GM12878 (cell line): ENCODE data around the gene DCC. TPM values are rescaled to one million over a fixed set of nuclear protein-coding genes. Genes with fewer than 3 reads are reported as not detected.

ENCODE experiments used
- ATAC-seq: fragments of 200-7000 bp; cut with Tn5 transposase; 3 replicates; pipeline ENCODE4 v1.9.1; 2020; ENCODE audit warnings: mild to moderate bottlenecking, moderate library complexity
- BruUV-seq: library from RNA; stranded (reverse); fragments of 400-500 nt; replicated peaks from 2 replicates; lab custom pipeline; 2021; lab: Mats Ljungman, UMichigan
- CTCF ChIA-PET: fragments of 300-600 bp; sonication (Branson Sonifier 250); formaldehyde crosslinking; extraction: SDS; loops from one replicate; lab custom pipeline; 2021; ENCODE audit warnings: inconsistent platforms; lab: Yijun Ruan, JAX
- POLR2A ChIA-PET: fragments of 350-600 bp; formaldehyde crosslinking; extraction: SDS; loops from one replicate; lab custom pipeline; 2021; ENCODE audit warnings: inconsistent platforms; lab: Charles Lee
- RAD21 ChIA-PET: fragments of 300-600 bp; sonication (Branson Sonifier 250); formaldehyde crosslinking; loops from one replicate; lab custom pipeline; 2023; ENCODE audit warnings: antibody characterized with exemption; ENCODE audit not compliant: unreplicated experiment; lab: Charles Lee
- SMC1A ChIA-PET: fragments of 300-600 bp; sonication (Branson Sonifier 250); formaldehyde crosslinking; loops from one replicate; lab custom pipeline; 2023; ENCODE audit not compliant: unreplicated experiment, uncharacterized antibody; lab: Charles Lee
- DNase-seq: peaks from one replicate; pipeline ENCODE4 v3.0.0-alpha.2; 2011; ENCODE audit warnings: low read depth, low spot score
- FAIRE-seq: peaks from 3 replicates; lab custom pipeline; 2011; peaks lifted over from hg19 to GRCh38; lab: Jason Lieb, UNC
- H2AFZ ChIP-seq: 2 replicates; pipeline ENCODE4 v1.6.0; 2011; ENCODE audit warnings: low read depth, low read length, control low read depth; ENCODE audit not compliant: control insufficient read depth
- H3K27ac ChIP-seq: 2 replicates; pipeline ENCODE4 v1.5.1; 2011; ENCODE audit warnings: control low read depth; ENCODE audit not compliant: control insufficient read depth, insufficient read depth
- H3K27me3 ChIP-seq, 2 experiments: replicated peaks in 1 of 2; 2 replicates each; pipeline versions ENCODE4 v1.6.0 to v1.6.1; 2011; ENCODE audit warnings: low read length in 1 of 2; ENCODE audit not compliant: control insufficient read depth in 2 of 2, insufficient read depth in 2 of 2
- H3K36me3 ChIP-seq, 2 experiments: 2 replicates each; pipeline ENCODE4 v1.5.1; 2011; ENCODE audit warnings: low read length in 1 of 2; ENCODE audit not compliant: control insufficient read depth in 2 of 2, insufficient read depth in 2 of 2
- H3K4me1 ChIP-seq: 2 replicates; pipeline ENCODE4 v1.6.1; 2011; ENCODE audit warnings: mild to moderate bottlenecking, low read length, moderate library complexity, mixed read lengths; ENCODE audit not compliant: control insufficient read depth, insufficient read depth
- H3K4me2 ChIP-seq: 2 replicates; pipeline ENCODE4 v1.6.0; 2011; ENCODE audit warnings: control low read depth; ENCODE audit not compliant: control insufficient read depth, insufficient read depth
- H3K4me3 ChIP-seq: fragments of 200-600 bp; sonication (generic); 2 replicates; pipeline ENCODE4 v1.5.1; 2016
- H3K79me2 ChIP-seq: 2 replicates; pipeline ENCODE4 v1.6.0; 2011; ENCODE audit warnings: low read length; ENCODE audit not compliant: control insufficient read depth, insufficient read depth
- H3K9ac ChIP-seq: 2 replicates; pipeline ENCODE4 v1.8.0; 2011; ENCODE audit warnings: low read length, control low read depth, mixed read lengths; ENCODE audit not compliant: control insufficient read depth, insufficient read depth
- H3K9me3 ChIP-seq: replicated peaks from 3 replicates; pipeline ENCODE4 v1.5.1; 2011; ENCODE audit warnings: mild to moderate bottlenecking, low read length; ENCODE audit not compliant: control insufficient read depth, insufficient read depth
- H4K20me1 ChIP-seq: 2 replicates; pipeline ENCODE4 v1.6.0; 2011; ENCODE audit not compliant: control insufficient read depth, insufficient read depth
- BRCA1 ChIP-seq: IDR thresholded peaks from 2 replicates; pipeline ENCODE4 v1.6.1; 2011; ENCODE audit warnings: low read depth, low read length, improper control_type of control experiment
- CBX3 ChIP-seq: fragments of 200-600 bp; sonication (generic); IDR thresholded peaks from 2 replicates; pipeline ENCODE4 v1.6.1; 2016; ENCODE audit warnings: low read depth, borderline replicate concordance
- CHD2 ChIP-seq: IDR thresholded peaks from 2 replicates; pipeline ENCODE4 v1.6.1; 2011; ENCODE audit warnings: low read depth, low read length, improper control_type of control experiment, borderline replicate concordance
- FOXM1 ChIP-seq: IDR thresholded peaks from 2 replicates; pipeline ENCODE4 v1.6.1; 2012; ENCODE audit warnings: low read depth, mild to moderate bottlenecking, inconsistent platforms, low read length, moderate library complexity
- HDAC6 ChIP-seq: fragments of 200-600 bp; sonication (generic); IDR thresholded peaks from one replicate; pipeline ENCODE4 v1.8.0; 2017; ENCODE audit warnings: antibody characterized with exemption; ENCODE audit not compliant: unreplicated experiment
- JUND ChIP-seq: IDR thresholded peaks from 2 replicates; pipeline ENCODE4 v1.6.1; 2012; ENCODE audit warnings: low read depth, mild to moderate bottlenecking, low read length, improper control_type of control experiment, moderate library complexity
- NFYB ChIP-seq: IDR thresholded peaks from 2 replicates; pipeline ENCODE4 v1.6.1; 2011; ENCODE audit warnings: low read depth, mild to moderate bottlenecking, low read length, improper control_type of control experiment, moderate library complexity; ENCODE audit not compliant: insufficient read depth
- RCOR1 ChIP-seq: conservative IDR thresholded peaks from 2 replicates; pipeline ENCODE4 v1.6.1; 2012; ENCODE audit warnings: low read depth, low read length, improper control_type of control experiment
- SKIL ChIP-seq: fragments of 450-650 bp; IDR thresholded peaks from 2 replicates; pipeline ENCODE4 v1.6.1; 2017; ENCODE audit warnings: mild to moderate bottlenecking, low read depth, inconsistent platforms; ENCODE audit not compliant: poor library complexity, severe bottlenecking
- SMC3 ChIP-seq: IDR thresholded peaks from 2 replicates; pipeline ENCODE4 v1.6.1; 2011; ENCODE audit warnings: low read length, improper control_type of control experiment, borderline replicate concordance
- TCF7 ChIP-seq: IDR thresholded peaks from 2 replicates; pipeline ENCODE4 v1.6.1; 2014; ENCODE audit warnings: antibody characterized with exemption, borderline replicate concordance
- WRNIP1 ChIP-seq: IDR thresholded peaks from 2 replicates; pipeline ENCODE4 v1.6.1; 2011; ENCODE audit warnings: low read depth, low read length, improper control_type of control experiment, borderline replicate concordance
- WGBS: methylation state at CpG from one replicate; pipeline ENCODE4 v1.1.6; 2016; ENCODE audit warnings: low lambda C conversion rate; ENCODE audit not compliant: insufficient replicate concordance, insufficient coverage; ENCODE audit errors: missing lambda C conversion rate; 5-methylcytosine and 5-hydroxymethylcytosine counted together
- in situ Hi-C: fragments of 300-500 bp; cut with MboI; formaldehyde crosslinking; loops from 9 replicates; pipeline ENCODE4 v1.14.3; 2018; ENCODE audit warnings: mixed read lengths
- intact Hi-C: fragments of 100-400 bp; cut with micrococcal nuclease; formaldehyde crosslinking; loops from one replicate; pipeline ENCODE4 v1.14.2; 2022; ENCODE audit not compliant: unreplicated experiment
- polyA plus RNA-seq, 11 experiments: library from polyadenylated mRNA; depleted of rRNA in 4 of 11; unstranded in 6 of 11; stranded (reverse) in 5 of 11; fragments of >200 nt; fragmentation: Nextera tagmentation in 4 of 11; fragmentation: Illumina TruSeq in 1 of 11; extraction: Ambion mirVana in 4 of 11; extraction: Trizol in 1 of 11; gene quantifications; 1 replicate in 1 of 11; 2 replicates in 10 of 11; pipeline versions ENCODE4 v1.2.1 to v1.2.3, GENCODE V29; 2011 to 2016; ENCODE audit warnings: inconsistent platforms in 2 of 11, missing spikeins in 2 of 11, low read depth in 1 of 11
- total RNA-seq, 4 experiments: library from RNA; depleted of rRNA in 3 of 4; stranded (reverse); fragments of >200 nt in 3 of 4; fragmentation: Illumina TruSeq in 1 of 4; extraction: Trizol in 1 of 4; gene quantifications; 2 replicates each; pipeline versions ENCODE4 v1.2.1 to v1.2.3, GENCODE V29; 2013 to 2021
- TF ChIP-seq, protein P1 (sequence below): IDR thresholded peaks from 2 replicates; pipeline ENCODE4 v1.6.1; 2012; ENCODE audit warnings: low read depth, low read length, improper control_type of control experiment

DCC gene
- total and polyA plus RNA-seq, 10 of the 15 experiments (the other 5 are each of a cell fraction or from before 2014, with no cell fraction given): 0.01 TPM; not detected in 9

DNA sequence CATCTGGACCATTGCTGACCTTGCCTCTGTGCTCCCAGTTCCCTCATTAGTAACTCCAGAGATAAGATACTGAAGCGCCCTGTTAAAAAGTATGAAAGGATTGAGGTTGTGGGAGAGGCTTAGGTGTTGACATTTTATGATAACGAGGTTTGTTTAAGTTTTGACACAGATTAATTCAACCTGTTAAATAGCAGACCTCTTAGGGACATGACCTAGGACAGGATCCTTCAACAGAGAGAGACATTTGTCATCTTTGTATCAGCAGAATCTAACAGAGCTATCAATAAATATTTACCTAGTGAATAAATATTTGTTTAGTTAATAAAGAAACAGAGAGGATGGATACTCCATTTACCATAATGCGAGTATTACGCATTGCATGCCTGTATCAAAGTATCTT, 99.5 kb downstream of the DCC start:
- no peak for FAIRE-seq
- no peak overlapping the region for H3K4me3 ChIP-seq
- no peak overlapping the region for H3K4me2 ChIP-seq
- CTCF ChIA-PET: no interaction called here
- intact Hi-C loops: no loop called here
- H3K9me3 ChIP-seq: no peaks in the 10 kb centered on the region
- ATAC-seq: no peak
- H3K36me3 ChIP-seq: no peaks in the 10 kb centered on the region
- WGBS: 30% methylated on average over 4 of the region's 4 CpGs
- TF ChIP-seq SKIL: no peak
- no peak for TF ChIP-seq WRNIP1
- TF ChIP-seq FOXM1: no peak
- TF ChIP-seq CHD2: no peak
- TF ChIP-seq, all 136 proteins: peak for 0
- no peak for DNase-seq
- RAD21 ChIA-PET: no interaction called here
- no TSS peak for BruUV-seq
- H3K27me3 ChIP-seq: no peaks in the 10 kb centered on the region
- H4K20me1 ChIP-seq: no peaks in the 10 kb centered on the region
- in situ Hi-C loops: no loop called here
- no peaks in the 10 kb centered on the region for H3K79me2 ChIP-seq
- H3K9ac ChIP-seq: no peak overlapping the region
- POLR2A ChIA-PET: no interaction called here
- no peak overlapping the region for H3K27ac ChIP-seq
- no peaks in the 10 kb centered on the region for H3K4me1 ChIP-seq
- SMC1A ChIA-PET: no interaction called here
- H2AFZ ChIP-seq: no peak overlapping the region

- Histone ChIP-seq H3K4me1 (no peaks in the 10 kb centered on the region), H3K27ac (no peak overlapping the region), H3K4me2 (no peak overlapping the region), H3K4me3 (no peak overlapping the region), H2AFZ (no peak overlapping the region), H3K79me2 (no peaks in the 10 kb centered on the region), H3K27me3 (no peaks in the 10 kb centered on the region), H4K20me1 (no peaks in the 10 kb centered on the region), H3K9ac (no peak overlapping the region), H3K36me3 (no peaks in the 10 kb centered on the region), H3K9me3 (no peaks in the 10 kb centered on the region)
- ChIA-PET RAD21 (no interaction called here), CTCF (interaction anchor here (1.2 kb wide), 1 partner anchor 12 kb away, joined by 3 read pairs; no protein-coding TSS in a partner anchor), POLR2A (interaction anchor here (0.6 kb wide), 1 partner anchor 1760 kb away, joined by 3 read pairs; no protein-coding TSS in a partner anchor), SMC1A (interaction anchor here (1.0 kb wide), 1 partner anchor 229 kb away, joined by 6 read pairs; no protein-coding TSS in a partner anchor)
- FAIRE-seq: no peak
- no peak for DNase-seq
- TF ChIP-seq NFYB (no peak), TCF7 (no peak), HDAC6 (no peak), JUND (no peak), SMC3 (no peak), RCOR1 (no peak), CBX3 (no peak), BRCA1 (no peak)
- TF ChIP-seq, protein P1, sequence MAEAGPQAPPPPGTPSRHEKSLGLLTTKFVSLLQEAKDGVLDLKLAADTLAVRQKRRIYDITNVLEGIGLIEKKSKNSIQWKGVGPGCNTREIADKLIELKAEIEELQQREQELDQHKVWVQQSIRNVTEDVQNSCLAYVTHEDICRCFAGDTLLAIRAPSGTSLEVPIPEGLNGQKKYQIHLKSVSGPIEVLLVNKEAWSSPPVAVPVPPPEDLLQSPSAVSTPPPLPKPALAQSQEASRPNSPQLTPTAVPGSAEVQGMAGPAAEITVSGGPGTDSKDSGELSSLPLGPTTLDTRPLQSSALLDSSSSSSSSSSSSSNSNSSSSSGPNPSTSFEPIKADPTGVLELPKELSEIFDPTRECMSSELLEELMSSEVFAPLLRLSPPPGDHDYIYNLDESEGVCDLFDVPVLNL: no peak
- in situ Hi-C loops (no loop called here), intact Hi-C loops (no loop called here)
- ATAC-seq: no peak
- no TSS peak for BruUV-seq
Observed at GRCh38 chr18:52441794-52442193, 101.8 kb downstream of the DCC start.
